GM18526 (cell line): ENCODE results near the gene CD226.

Experiments
- POLR2A ChIP-seq: IDR thresholded peaks from 3 replicates; pipeline ENCODE4 v1.6.1; 2011; ENCODE audit not compliant: insufficient read length; ENCODE audit errors: extremely low read depth

CD226 gene

DNA sequence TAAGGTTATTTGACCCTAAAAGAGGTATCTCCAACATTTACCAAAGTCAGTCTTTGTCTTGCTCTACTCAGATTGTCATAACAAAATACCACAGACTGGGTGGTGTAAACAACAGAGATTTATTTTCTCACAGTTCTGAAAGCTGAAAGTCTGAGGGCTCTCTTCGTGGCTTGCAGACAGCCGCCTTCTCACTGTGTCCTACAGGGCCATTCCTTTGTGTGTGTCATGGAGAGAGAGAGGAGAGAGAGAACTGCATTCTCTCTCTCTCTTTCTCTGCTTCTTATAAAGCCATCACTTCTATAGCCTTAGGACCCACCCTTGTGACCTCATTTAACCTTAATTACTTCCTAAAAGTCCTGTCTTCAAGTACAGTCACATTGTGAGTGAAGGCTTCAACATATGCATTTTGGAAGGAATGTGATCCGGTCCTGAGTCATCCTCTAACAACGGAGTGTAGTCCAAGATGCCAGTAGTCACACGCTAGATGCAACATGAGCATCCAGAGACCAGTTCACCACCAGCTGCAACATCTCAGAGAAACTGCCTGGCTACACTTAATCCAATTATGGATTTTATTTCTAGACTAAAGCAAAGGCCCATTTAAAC lies 130.2 kb downstream of the CD226 start:
- TF ChIP-seq POLR2A = no peak

DNA sequence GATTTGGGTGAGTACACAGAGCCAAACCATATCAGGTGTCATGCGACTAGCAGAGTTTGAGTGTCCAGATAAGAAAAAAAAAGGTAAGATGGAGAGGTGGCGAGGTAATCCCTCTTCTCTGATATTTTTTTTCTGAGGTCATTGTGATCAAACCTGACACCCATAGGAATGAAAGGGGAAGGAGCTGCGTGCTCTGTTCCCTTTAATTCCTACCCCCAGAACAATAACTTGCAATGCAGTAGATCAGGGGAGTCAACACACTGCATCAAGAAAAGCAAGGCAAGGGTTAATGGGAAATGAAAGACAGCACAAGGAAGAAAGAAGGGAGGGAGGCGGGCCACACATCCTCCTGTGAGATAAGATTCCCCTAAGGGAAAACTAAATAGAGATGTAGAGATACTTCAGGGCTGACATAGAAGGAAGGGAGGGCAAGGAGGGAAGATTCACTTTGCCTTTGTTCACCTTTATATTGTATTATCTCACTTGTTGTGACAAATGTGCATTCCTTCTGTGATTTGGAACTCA lies 132.8 kb downstream of the CD226 start:
- no peak for TF ChIP-seq POLR2A

DNA sequence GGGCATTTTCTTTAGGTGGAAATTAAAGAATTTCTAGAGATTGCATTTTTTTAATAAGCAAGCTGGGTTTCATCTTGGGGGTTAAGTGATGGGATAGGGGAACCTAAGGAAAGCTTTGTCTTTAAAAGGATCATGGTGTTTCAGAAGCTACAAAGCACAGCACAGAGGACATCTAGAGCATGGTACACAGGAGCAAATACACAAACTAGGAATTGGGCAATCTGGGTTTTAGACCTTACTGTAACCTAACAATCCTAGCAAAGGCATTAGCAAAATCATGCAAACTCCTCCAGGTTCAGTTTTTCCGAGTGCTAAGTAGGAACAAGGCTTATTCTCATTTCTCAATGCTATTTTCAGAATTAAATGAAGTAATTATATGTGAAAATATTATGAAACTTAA lies 134.1 kb downstream of the CD226 start:
- TF ChIP-seq POLR2A = no peak

DNA sequence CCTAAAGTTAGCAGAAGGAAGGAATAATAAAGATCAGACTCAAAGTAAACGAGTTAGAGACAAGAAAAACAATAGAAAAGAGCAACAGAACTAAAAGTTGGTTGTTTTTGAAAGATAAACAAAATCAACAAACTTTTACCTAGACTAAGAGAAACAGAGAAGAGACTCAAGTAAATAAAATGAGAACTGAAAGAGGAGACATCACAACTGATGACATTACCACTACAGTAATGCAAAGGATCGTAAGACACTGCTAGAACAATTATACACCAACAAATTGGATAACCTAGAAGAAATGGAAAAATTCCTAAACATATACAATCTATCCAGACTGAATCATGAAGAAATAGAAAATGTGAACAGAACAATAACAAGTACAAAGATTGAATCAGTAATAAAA lies 139.3 kb downstream of the CD226 start:
- TF ChIP-seq POLR2A = no peak

DNA sequence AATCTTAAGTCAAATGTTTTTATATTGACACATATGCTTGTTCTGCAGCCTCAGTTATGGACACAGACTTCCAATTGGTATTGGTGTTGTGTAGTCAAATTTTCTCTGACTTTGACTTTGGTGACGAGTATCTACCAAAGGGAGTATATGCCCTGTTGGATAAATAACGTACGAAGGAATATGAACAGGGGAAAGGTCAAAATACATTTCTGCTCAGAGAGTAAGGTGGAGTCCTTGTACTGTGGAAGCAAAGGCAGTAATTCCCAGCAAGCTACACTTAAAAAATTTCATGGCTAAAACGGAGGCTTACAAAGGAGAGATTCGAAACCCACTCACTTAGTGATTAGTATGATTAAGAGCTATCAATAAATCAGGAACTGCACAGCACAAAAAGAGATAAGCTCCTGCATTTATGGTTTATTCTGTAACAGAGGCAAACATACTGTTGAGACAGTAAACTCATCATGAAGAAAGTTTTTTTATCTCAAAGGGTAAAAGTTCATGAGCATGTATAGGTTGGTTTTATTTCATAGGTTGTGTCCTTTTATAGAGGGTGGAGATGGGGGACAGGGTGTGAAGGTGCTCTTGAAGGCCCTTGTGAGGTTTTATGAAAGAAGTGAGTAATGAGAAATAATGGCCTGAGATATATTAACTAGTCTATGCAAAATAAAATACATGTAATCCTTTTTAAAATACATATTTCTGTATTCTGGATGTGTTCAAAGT lies 142.7 kb downstream of the CD226 start:
- no peak for TF ChIP-seq POLR2A
